GM18511 (cell line): Measurements from ENCODE around the gene FOXS1.
"Not testable (repeated sequence)": the region's sequence is repeated elsewhere in the genome, so short reads cannot be mapped to it uniquely, and the experiment has no call there.

Experiments used
- ATAC-seq: cut with Tn5 transposase; IDR thresholded peaks from one replicate; pipeline ENCODE4 v1.9.1; 2021; ENCODE audit warnings: mild to moderate bottlenecking, moderate library complexity; ENCODE audit not compliant: unreplicated experiment

The FOXS1 gene

GRCh38 chr20:31840906-31841816 lies 4.2 kb downstream of the FOXS1 start:
- ATAC-seq = no peak

GRCh38 chr20:31839782-31840487 lies 5.5 kb downstream of the FOXS1 start:
- no peak for ATAC-seq

GRCh38 chr20:31838646-31839292 lies 6.6 kb downstream of the FOXS1 start:
- ATAC-seq = no peak

- ATAC-seq = no peak
Measured at GRCh38 chr20:31837896-31838397, 7.5 kb downstream of the FOXS1 start.

GRCh38 chr20:31836853-31837608 lies 8.4 kb downstream of the FOXS1 start:
- ATAC-seq = no peak

- ATAC-seq = peak; percentile 91
Measured at GRCh38 chr20:31835977-31836852, 9.2 kb downstream of the FOXS1 start.

- ATAC-seq = no peak
Measured at GRCh38 chr20:31835554-31835953, 9.8 kb downstream of the FOXS1 start.

GRCh38 chr20:31833931-31834521 lies 11.4 kb downstream of the FOXS1 start:
- ATAC-seq = no peak

GRCh38 chr20:31833130-31833930 lies 12.1 kb downstream of the FOXS1 start:
- no peak for ATAC-seq

GRCh38 chr20:31831771-31832306 lies 13.6 kb downstream of the FOXS1 start:
- ATAC-seq = no peak

- no peak for ATAC-seq
Measured at GRCh38 chr20:31831211-31831610, 14.2 kb downstream of the FOXS1 start.

- no peak for ATAC-seq
Measured at GRCh38 chr20:31830406-31830981, 14.9 kb downstream of the FOXS1 start.

GRCh38 chr20:31829731-31830130 lies 15.7 kb downstream of the FOXS1 start:
- ATAC-seq = no peak

GRCh38 chr20:31828016-31828415 lies 17.4 kb downstream of the FOXS1 start:
- ATAC-seq = not testable (repeated sequence)

- no peak for ATAC-seq
Measured at GRCh38 chr20:31827059-31827458, 18.3 kb downstream of the FOXS1 start.

GRCh38 chr20:31826074-31826473 lies 19.3 kb downstream of the FOXS1 start:
- ATAC-seq = no peak

GRCh38 chr20:31824554-31825313 lies 20.7 kb downstream of the FOXS1 start:
- no peak for ATAC-seq
